Measurements from ENCODE around the gene CCNC. TPM values are rescaled to one million over a fixed set of nuclear protein-coding genes. Genes with fewer than 3 reads are reported as not detected.
A peak's percentile ranks its signal among the peaks of the same experiment; 100 is the strongest.

The CCNC gene
- total RNA-seq, 1 experiment from 2014 or later = 94.6 TPM

- ChIA-PET CTCF (no interaction called here), POLR2A (interaction anchor here (2.3 kb wide), 1 partner anchor 47 kb away, joined by 10 read pairs; the partner anchor contains the start of gene CCNC)
- Mint-ChIP-seq H3K4me3 (ENCODE audit: unreplicated experiment) (peak overlapping the region; percentile 99), H3K27ac (ENCODE audit: unreplicated experiment) (peak overlapping the region; percentile 99), H3K4me1 (ENCODE audit: low read depth, unreplicated experiment) (no peaks in the 10 kb centered on the region), H3K36me3 (ENCODE audit: insufficient read depth, unreplicated experiment) (peaks cover 12% of the 10 kb centered on the region), H3K9me3 (ENCODE audit: unreplicated experiment) (no peaks in the 10 kb centered on the region), H3K27me3 (ENCODE audit: insufficient read depth, unreplicated experiment) (no peaks in the 10 kb centered on the region)
- intact Hi-C loops (cut with micrococcal nuclease; ENCODE audit: unreplicated experiment) = loop anchor here (1.0 kb wide), 1 partner anchor 47 kb away; the partner anchor contains the start of gene CCNC
- no peaks in the 10 kb centered on the region for H3K27me3 ChIP-seq (replicated peaks; ENCODE audit: control insufficient read depth, insufficient read depth, low read length)
- BruUV-seq (replicated peaks) = TSS peak; percentile 68
- H3K9me3 ChIP-seq = no peaks in the 10 kb centered on the region
- no peaks in the 10 kb centered on the region for H3K4me1 ChIP-seq
- H3K4me3 ChIP-seq (ENCODE audit: low read depth, low read length) = peak overlapping the region; percentile 56
- peak; percentile 70 to 84 for TF ChIP-seq CTCF (IDR thresholded peaks at IDR 0.05; ENCODE audit: insufficient read depth in 1 of 2, low read depth in 1 of 2, low read length in 1 of 2, severe bottlenecking in 1 of 2, unreplicated experiment in 1 of 2)
- H3K36me3 ChIP-seq (ENCODE audit: control insufficient read depth, insufficient read depth, low read length) = no peaks in the 10 kb centered on the region
- peak; percentile 83 to 86 for DNase-seq
Measured at GRCh38 chr6:99520855-99521632, 47.4 kb downstream of the CCNC start.

GRCh38 chr6:99519446-99519845, 49.0 kb downstream of the CCNC start:
- BruUV-seq (replicated peaks) = no TSS peak
- Histone ChIP-seq H3K36me3 (ENCODE audit: control insufficient read depth, insufficient read depth, low read length) (no peaks in the 10 kb centered on the region), H3K9me3 (no peaks in the 10 kb centered on the region), H3K27me3 (replicated peaks; ENCODE audit: control insufficient read depth, insufficient read depth, low read length) (no peaks in the 10 kb centered on the region), H3K4me3 (ENCODE audit: low read depth, low read length) (no peak overlapping the region), H3K4me1 (no peaks in the 10 kb centered on the region)
- H3K27me3 Mint-ChIP-seq (ENCODE audit: insufficient read depth, unreplicated experiment) = no peaks in the 10 kb centered on the region
- peaks cover 15% of the 10 kb centered on the region for H3K36me3 Mint-ChIP-seq (ENCODE audit: insufficient read depth, unreplicated experiment)
- no peaks in the 10 kb centered on the region for H3K9me3 Mint-ChIP-seq (ENCODE audit: unreplicated experiment)
- no peak for TF ChIP-seq CTCF (IDR thresholded peaks at IDR 0.05; ENCODE audit: insufficient read depth in 1 of 2, low read depth in 1 of 2, low read length in 1 of 2, severe bottlenecking in 1 of 2, unreplicated experiment in 1 of 2)
- no peak overlapping the region for H3K4me3 Mint-ChIP-seq (ENCODE audit: unreplicated experiment)
- no peaks in the 10 kb centered on the region for H3K4me1 Mint-ChIP-seq (ENCODE audit: low read depth, unreplicated experiment)
- ChIA-PET POLR2A (no interaction called here), CTCF (no interaction called here)
- no peak overlapping the region for H3K27ac Mint-ChIP-seq (ENCODE audit: unreplicated experiment)
- intact Hi-C loops (cut with micrococcal nuclease; ENCODE audit: unreplicated experiment) = no loop called here
- DNase-seq = no peak

- Histone ChIP-seq H3K4me1 (no peaks in the 10 kb centered on the region), H3K9me3 (no peaks in the 10 kb centered on the region), H3K4me3 (ENCODE audit: low read depth, low read length) (peak overlapping the region; percentile 62), H3K27me3 (replicated peaks; ENCODE audit: control insufficient read depth, insufficient read depth, low read length) (no peaks in the 10 kb centered on the region), H3K36me3 (ENCODE audit: control insufficient read depth, insufficient read depth, low read length) (no peaks in the 10 kb centered on the region)
- peaks cover 8% of the 10 kb centered on the region for H3K4me1 Mint-ChIP-seq (ENCODE audit: low read depth, unreplicated experiment)
- no peak for TF ChIP-seq CTCF (IDR thresholded peaks at IDR 0.05; ENCODE audit: insufficient read depth in 1 of 2, low read depth in 1 of 2, low read length in 1 of 2, severe bottlenecking in 1 of 2, unreplicated experiment in 1 of 2)
- intact Hi-C loops (cut with micrococcal nuclease; ENCODE audit: unreplicated experiment) = no loop called here
- H3K4me3 Mint-ChIP-seq (ENCODE audit: unreplicated experiment) = peak overlapping the region; percentile 91
- no peak for DNase-seq
- peaks cover 6% of the 10 kb centered on the region for H3K36me3 Mint-ChIP-seq (ENCODE audit: insufficient read depth, unreplicated experiment)
- BruUV-seq (replicated peaks) = no TSS peak
- H3K9me3 Mint-ChIP-seq (ENCODE audit: unreplicated experiment) = no peaks in the 10 kb centered on the region
- ChIA-PET CTCF (no interaction called here), POLR2A (interaction anchor here (0.9 kb wide), 1 partner anchor 54 kb away, joined by 3 read pairs; the partner anchor contains the start of gene CCNC)
- H3K27ac Mint-ChIP-seq (ENCODE audit: unreplicated experiment) = no peak overlapping the region
- H3K27me3 Mint-ChIP-seq (ENCODE audit: insufficient read depth, unreplicated experiment) = no peaks in the 10 kb centered on the region
Measured at GRCh38 chr6:99514089-99514488, 54.4 kb downstream of the CCNC start.

All from Caco-2 (cell line).